Umbilical cord (tissue), 2 donors: ENCODE measurements around the gene ACOT11. TPM values are rescaled to one million over a fixed set of nuclear protein-coding genes. Genes with fewer than 3 reads are reported as not detected.

Experiments
- DNase-seq: peaks from one replicate; pipeline ENCODE4 v3.0.0-alpha.2; 2015; ENCODE audit warnings: low spot score
- total RNA-seq: library from RNA; depleted of rRNA; stranded (reverse); fragments of >200 nt; gene quantifications from one replicate; pipeline ENCODE4 v1.2.3, GENCODE V29; 2014; ENCODE audit warnings: low replicate concordance; ENCODE audit not compliant: insufficient read depth

Gene ACOT11
- total RNA-seq, 1 donor from 2014 or later, result 12.5 TPM

- DNase-seq, result no peak
Measured at GRCh38 chr1:54537611-54538010, 10.4 kb upstream of the ACOT11 start.

GRCh38 chr1:54538538-54538937 lies 9.5 kb upstream of the ACOT11 start:
- no peak for DNase-seq

GRCh38 chr1:54540582-54541295 lies 7.3 kb upstream of the ACOT11 start:
- no peak for DNase-seq

- DNase-seq, result peak; percentile 96
Measured at GRCh38 chr1:54542120-54542961, 5.7 kb upstream of the ACOT11 start.

GRCh38 chr1:54542962-54543539 lies 5.0 kb upstream of the ACOT11 start:
- DNase-seq, result no peak

- DNase-seq, result peak; percentile 56
Measured at GRCh38 chr1:54543729-54544496, 4.1 kb upstream of the ACOT11 start.

- DNase-seq, result no peak
Measured at GRCh38 chr1:54545916-54546635, 2.0 kb upstream of the ACOT11 start.

- no peak for DNase-seq
Measured at GRCh38 chr1:54546651-54547401, 1.2 kb upstream of the ACOT11 start.

- DNase-seq, result no peak
Measured at GRCh38 chr1:54548389-54549044, 489 bp downstream of the ACOT11 start.

GRCh38 chr1:54549181-54549924 lies 1.3 kb downstream of the ACOT11 start:
- no peak for DNase-seq

- DNase-seq, result no peak
Measured at GRCh38 chr1:54551891-54552290, 3.9 kb downstream of the ACOT11 start.

- no peak for DNase-seq
Measured at GRCh38 chr1:54553602-54554313, 5.7 kb downstream of the ACOT11 start.

GRCh38 chr1:54556110-54556509 lies 8.1 kb downstream of the ACOT11 start:
- no peak for DNase-seq

GRCh38 chr1:54557671-54558355 lies 9.8 kb downstream of the ACOT11 start:
- DNase-seq, result no peak

GRCh38 chr1:54558434-54559030 lies 10.5 kb downstream of the ACOT11 start:
- DNase-seq, result no peak

- no peak for DNase-seq
Measured at GRCh38 chr1:54559111-54559548, 11.1 kb downstream of the ACOT11 start.

GRCh38 chr1:54559771-54560231 lies 11.8 kb downstream of the ACOT11 start:
- no peak for DNase-seq
